Adrenal gland (tissue), 5 donors: ENCODE data around the gene EDEM3.

Source experiments
- POLR2A ChIP-seq, 2 donors: fragments of 450-650 bp; IDR thresholded peaks; one replicate each; pipeline ENCODE4 v1.6.1; 2017; ENCODE audit warnings: antibody characterized with exemption in 2 of 2, mild to moderate bottlenecking in 2 of 2, moderate library complexity in 1 of 2
- TF ChIP-seq, protein P1 (sequence below), 6 experiments: fragments of 450-650 bp in 4 of 6; fragments of 200-600 bp in 2 of 6; sonication (generic) in 1 of 6; IDR thresholded peaks; 1 replicate in 5 of 6; 2 replicates in 1 of 6; pipeline versions ENCODE4 v1.5.1 to v1.8.0; 2016 to 2021; ENCODE audit warnings: antibody characterized with exemption in 6 of 6, mild to moderate bottlenecking in 2 of 6, moderate library complexity in 1 of 6
- donor health status: DM: no; HTN: no; CAD: no.

DNA sequence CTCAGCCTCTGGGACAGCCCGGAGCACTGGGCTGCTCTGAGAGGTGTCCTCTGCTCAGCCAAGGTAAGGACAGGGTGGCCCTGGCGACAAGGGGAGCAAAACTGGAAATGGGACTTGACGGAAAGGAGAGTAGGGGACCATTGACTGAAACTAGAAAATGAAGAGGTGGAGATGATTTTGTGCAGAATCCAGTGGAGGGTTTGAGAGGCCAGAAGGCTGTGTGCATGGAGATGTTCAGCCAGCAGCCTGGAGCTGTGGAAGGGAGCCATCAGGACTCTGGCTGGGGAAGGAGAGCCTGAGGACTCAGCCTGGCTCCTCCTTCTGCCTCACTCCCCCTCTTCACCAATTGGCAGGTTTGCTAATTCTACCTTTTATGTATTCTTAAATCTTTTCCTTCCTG, 114.2 kb downstream of the EDEM3 start:
- TF ChIP-seq, protein P1, sequence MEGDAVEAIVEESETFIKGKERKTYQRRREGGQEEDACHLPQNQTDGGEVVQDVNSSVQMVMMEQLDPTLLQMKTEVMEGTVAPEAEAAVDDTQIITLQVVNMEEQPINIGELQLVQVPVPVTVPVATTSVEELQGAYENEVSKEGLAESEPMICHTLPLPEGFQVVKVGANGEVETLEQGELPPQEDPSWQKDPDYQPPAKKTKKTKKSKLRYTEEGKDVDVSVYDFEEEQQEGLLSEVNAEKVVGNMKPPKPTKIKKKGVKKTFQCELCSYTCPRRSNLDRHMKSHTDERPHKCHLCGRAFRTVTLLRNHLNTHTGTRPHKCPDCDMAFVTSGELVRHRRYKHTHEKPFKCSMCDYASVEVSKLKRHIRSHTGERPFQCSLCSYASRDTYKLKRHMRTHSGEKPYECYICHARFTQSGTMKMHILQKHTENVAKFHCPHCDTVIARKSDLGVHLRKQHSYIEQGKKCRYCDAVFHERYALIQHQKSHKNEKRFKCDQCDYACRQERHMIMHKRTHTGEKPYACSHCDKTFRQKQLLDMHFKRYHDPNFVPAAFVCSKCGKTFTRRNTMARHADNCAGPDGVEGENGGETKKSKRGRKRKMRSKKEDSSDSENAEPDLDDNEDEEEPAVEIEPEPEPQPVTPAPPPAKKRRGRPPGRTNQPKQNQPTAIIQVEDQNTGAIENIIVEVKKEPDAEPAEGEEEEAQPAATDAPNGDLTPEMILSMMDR (IDR thresholded peaks at IDR 0.05), result no peak
- no peak for TF ChIP-seq POLR2A (IDR thresholded peaks at IDR 0.05)
